HG02588 (cell line): ENCODE measurements around the gene SDHAF2.

Source experiments
- ATAC-seq: cut with Tn5 transposase; IDR thresholded peaks from one replicate; pipeline ENCODE4 v1.9.1; 2021; ENCODE audit warnings: mild to moderate bottlenecking, moderate library complexity; ENCODE audit not compliant: unreplicated experiment

The SDHAF2 gene

GRCh38 chr11:61495801-61496601 is 66.1 kb downstream of the SDHAF2 start:
- no peak for ATAC-seq
